KMS-11 (cell line): ENCODE measurements around the gene RNPC3.

Source experiments
- H2AFZ ChIP-seq: fragments of 200-600 bp; sonication (generic); 2 replicates; pipeline ENCODE4 v1.6.1; 2016; ENCODE audit warnings: antibody characterized with exemption, mixed run types, low read depth
- H3K27ac ChIP-seq: fragments of 200-600 bp; sonication (generic); 2 replicates; pipeline ENCODE4 v1.6.1; 2016; ENCODE audit warnings: mild to moderate bottlenecking, mixed run types
- H3K27me3 ChIP-seq: fragments of 200-600 bp; sonication (generic); 2 replicates; pipeline ENCODE4 v1.6.1; 2017; ENCODE audit warnings: mild to moderate bottlenecking, low read depth, mixed run types, moderate library complexity; ENCODE audit not compliant: insufficient read depth
- H3K36me3 ChIP-seq: fragments of 200-600 bp; sonication (generic); 2 replicates; pipeline ENCODE4 v1.6.1; 2017; ENCODE audit warnings: mild to moderate bottlenecking, mixed run types; ENCODE audit not compliant: insufficient read depth
- H3K4me1 ChIP-seq: fragments of 200-600 bp; sonication (generic); 2 replicates; pipeline ENCODE4 v1.6.1; 2016; ENCODE audit warnings: mild to moderate bottlenecking, low read depth, mixed run types; ENCODE audit not compliant: poor library complexity, severe bottlenecking
- H3K4me2 ChIP-seq: fragments of 200-600 bp; sonication (generic); 2 replicates; pipeline ENCODE4 v1.7.0; 2016; ENCODE audit warnings: mild to moderate bottlenecking, mixed run types
- H3K4me3 ChIP-seq: fragments of 200-600 bp; sonication (generic); IDR thresholded peaks from 2 replicates; pipeline ENCODE4 v1.6.1; 2017; ENCODE audit warnings: low read depth, low read length, mixed read lengths; ENCODE audit not compliant: insufficient read depth
- H3K79me2 ChIP-seq: fragments of 200-600 bp; sonication (generic); 2 replicates; pipeline ENCODE4 v1.6.1; 2016; ENCODE audit warnings: low read depth, mixed run types; ENCODE audit not compliant: insufficient read depth
- H3K9ac ChIP-seq: fragments of 200-600 bp; sonication (generic); 2 replicates; pipeline ENCODE4 v1.6.1; 2016; ENCODE audit warnings: mild to moderate bottlenecking, mixed run types
- H4K20me1 ChIP-seq: fragments of 200-600 bp; sonication (generic); 2 replicates; pipeline ENCODE4 v1.6.1; 2016; ENCODE audit warnings: mild to moderate bottlenecking, mixed run types; ENCODE audit not compliant: insufficient read depth
- CTCF ChIP-seq: fragments of 200-600 bp; sonication (generic); conservative IDR thresholded peaks from 2 replicates; pipeline ENCODE4 v1.6.1; 2017; ENCODE audit warnings: low read depth, mild to moderate bottlenecking, antibody characterized with exemption, low read length, moderate library complexity, mixed read lengths

RNPC3 gene

GRCh38 chr1:103514920-103515503 is 10.5 kb upstream of the RNPC3 start:
- TF ChIP-seq CTCF = peak; percentile 66
- H3K27ac ChIP-seq = no peak overlapping the region
- H2AFZ ChIP-seq = no peak overlapping the region
- H3K36me3 ChIP-seq = no peaks in the 10 kb centered on the region
- no peak overlapping the region for H3K4me3 ChIP-seq
- no peak overlapping the region for H3K9ac ChIP-seq
- no peaks in the 10 kb centered on the region for H4K20me1 ChIP-seq
- H3K79me2 ChIP-seq = no peaks in the 10 kb centered on the region
- no peaks in the 10 kb centered on the region for H3K27me3 ChIP-seq
- no peak overlapping the region for H3K4me2 ChIP-seq
- no peaks in the 10 kb centered on the region for H3K4me1 ChIP-seq

GRCh38 chr1:103516283-103516682 is 9.2 kb upstream of the RNPC3 start:
- H3K4me2 ChIP-seq = no peak overlapping the region
- TF ChIP-seq CTCF = no peak

GRCh38 chr1:103516693-103517092 is 8.8 kb upstream of the RNPC3 start:
- no peak overlapping the region for H3K4me3 ChIP-seq
- H3K4me2 ChIP-seq = no peak overlapping the region
- no peaks in the 10 kb centered on the region for H3K27me3 ChIP-seq
- no peaks in the 10 kb centered on the region for H3K4me1 ChIP-seq
- no peak overlapping the region for H3K27ac ChIP-seq
- TF ChIP-seq CTCF = no peak
- H3K9ac ChIP-seq = no peak overlapping the region
- H3K36me3 ChIP-seq = no peaks in the 10 kb centered on the region
- H3K79me2 ChIP-seq = no peaks in the 10 kb centered on the region
- H4K20me1 ChIP-seq = no peaks in the 10 kb centered on the region
- no peak overlapping the region for H2AFZ ChIP-seq

More at GRCh38 chr1:103516283-103516682, 9.2 kb upstream of the RNPC3 start:
- no peaks in the 10 kb centered on the region for H3K36me3 ChIP-seq
- no peak overlapping the region for H3K27ac ChIP-seq
- H3K4me1 ChIP-seq = no peaks in the 10 kb centered on the region
- H2AFZ ChIP-seq = no peak overlapping the region
- no peaks in the 10 kb centered on the region for H4K20me1 ChIP-seq
- no peaks in the 10 kb centered on the region for H3K27me3 ChIP-seq
- H3K9ac ChIP-seq = no peak overlapping the region
- H3K4me3 ChIP-seq = no peak overlapping the region
- H3K79me2 ChIP-seq = no peaks in the 10 kb centered on the region

- Histone ChIP-seq H2AFZ (no peak overlapping the region), H3K9ac (no peak overlapping the region), H3K4me1 (no peaks in the 10 kb centered on the region), H4K20me1 (no peaks in the 10 kb centered on the region), H3K27ac (no peak overlapping the region), H3K27me3 (no peaks in the 10 kb centered on the region), H3K4me3 (no peak overlapping the region), H3K4me2 (no peak overlapping the region), H3K36me3 (no peaks in the 10 kb centered on the region), H3K79me2 (no peaks in the 10 kb centered on the region)
- TF ChIP-seq CTCF = no peak
These were observed 8.0 kb upstream of the RNPC3 start for GRCh38 chr1:103517380-103518047.
